GM19193 (cell line): Measurements from ENCODE around the gene KLKB1.

Source experiments
- POLR2A ChIP-seq: IDR thresholded peaks from 4 replicates; pipeline ENCODE4 v1.6.1; 2011; ENCODE audit not compliant: insufficient read depth, insufficient read length; ENCODE audit errors: extremely low read depth

KLKB1 gene

DNA sequence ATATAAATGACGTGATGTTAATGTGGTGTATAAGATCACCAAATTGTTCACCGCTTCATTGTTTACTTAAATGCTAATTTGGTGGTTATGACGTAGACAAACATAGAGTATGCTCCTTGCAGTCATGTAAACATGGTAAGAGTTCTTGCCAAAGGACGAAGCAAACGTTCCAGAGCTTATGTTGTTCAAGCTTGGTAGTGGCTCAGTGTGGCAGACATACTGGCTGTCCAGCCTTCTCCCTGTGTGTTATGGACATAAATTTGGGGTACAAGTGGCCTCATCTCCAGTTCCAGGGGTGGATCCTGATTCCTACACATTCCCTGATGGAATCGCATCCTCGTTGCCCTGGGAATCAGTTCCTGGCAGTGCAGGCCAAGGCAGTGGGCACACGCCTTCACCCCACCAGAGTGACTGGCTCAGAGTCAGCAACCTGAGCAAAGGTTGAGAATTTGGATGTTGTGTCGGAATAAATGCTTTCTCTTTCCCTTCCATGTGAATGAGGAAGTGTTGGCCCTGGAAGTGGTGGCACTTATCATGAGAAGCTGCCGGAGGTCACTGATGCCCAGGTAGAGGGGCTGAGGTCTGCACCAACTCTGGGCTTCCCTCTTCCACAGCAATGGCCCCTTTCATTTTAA is 64.1 kb downstream of the KLKB1 start:
- TF ChIP-seq POLR2A: no peak

DNA sequence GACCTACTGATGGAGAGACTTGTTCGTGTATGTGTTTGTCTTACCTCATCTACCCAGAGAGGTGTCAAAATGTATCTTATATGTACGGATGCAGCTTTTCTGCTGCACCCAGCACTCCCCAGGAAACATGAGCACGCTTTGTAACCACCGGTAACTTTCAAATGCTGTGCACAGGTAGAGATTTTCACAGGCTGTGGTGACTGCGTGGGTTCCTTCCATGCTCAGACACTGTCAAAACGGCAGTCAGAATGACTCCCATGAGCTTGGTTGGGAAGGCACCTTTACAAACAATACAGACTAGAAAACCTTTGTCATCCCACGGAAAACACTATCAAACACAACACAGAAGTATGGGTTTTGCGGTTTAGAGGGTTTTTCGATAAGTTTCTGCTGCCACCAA is 66.9 kb downstream of the KLKB1 start:
- no peak for TF ChIP-seq POLR2A

DNA sequence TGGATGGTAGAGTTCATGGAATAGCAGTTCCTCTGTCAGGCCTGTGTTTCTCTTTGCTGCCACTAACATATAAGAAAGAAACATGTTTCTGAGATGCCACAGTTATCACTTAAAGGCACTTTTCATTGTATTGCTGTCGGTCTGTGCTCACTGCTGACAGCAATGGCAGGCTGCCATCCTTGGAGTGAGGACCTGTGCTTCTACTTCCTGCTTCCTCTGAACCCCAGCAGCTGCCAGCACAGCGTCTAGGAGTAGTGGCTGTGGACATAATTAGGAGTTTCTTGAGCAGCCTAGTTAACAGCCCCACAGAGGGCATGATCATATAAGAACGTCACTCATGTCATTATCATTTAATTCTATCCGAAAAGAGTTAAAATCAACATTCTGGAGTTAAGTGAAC is 69.2 kb downstream of the KLKB1 start:
- no peak for TF ChIP-seq POLR2A

DNA sequence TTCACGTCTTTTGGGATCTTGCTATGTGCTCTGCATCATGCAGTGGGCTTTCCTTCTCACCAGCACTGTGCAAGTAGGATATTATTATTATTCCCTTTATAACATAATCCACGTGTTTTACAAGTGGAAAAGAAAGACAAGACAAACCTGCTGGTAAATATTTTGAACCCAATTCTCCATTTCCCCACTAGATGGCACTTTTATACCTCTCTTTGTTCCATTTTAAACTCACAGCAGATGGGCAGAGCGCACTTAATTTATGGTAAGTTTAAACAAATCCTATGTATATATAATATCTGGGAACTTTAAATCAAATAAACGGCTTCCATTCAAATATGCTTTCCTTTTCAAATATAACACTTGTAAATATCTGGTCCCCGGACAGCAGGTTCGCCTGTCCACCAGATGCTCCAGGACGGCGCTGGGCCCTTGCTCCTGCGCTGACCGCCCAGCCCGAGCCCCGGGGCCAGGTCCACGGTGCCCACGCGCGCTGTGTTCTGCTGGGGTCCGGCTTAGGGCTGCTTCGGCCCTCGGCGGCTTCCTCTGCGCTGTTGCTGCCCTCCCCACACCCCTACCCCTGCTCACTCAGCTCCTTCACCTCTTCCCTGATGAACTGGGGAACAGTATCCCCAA is 69.8 kb downstream of the KLKB1 start:
- no peak for TF ChIP-seq POLR2A

DNA sequence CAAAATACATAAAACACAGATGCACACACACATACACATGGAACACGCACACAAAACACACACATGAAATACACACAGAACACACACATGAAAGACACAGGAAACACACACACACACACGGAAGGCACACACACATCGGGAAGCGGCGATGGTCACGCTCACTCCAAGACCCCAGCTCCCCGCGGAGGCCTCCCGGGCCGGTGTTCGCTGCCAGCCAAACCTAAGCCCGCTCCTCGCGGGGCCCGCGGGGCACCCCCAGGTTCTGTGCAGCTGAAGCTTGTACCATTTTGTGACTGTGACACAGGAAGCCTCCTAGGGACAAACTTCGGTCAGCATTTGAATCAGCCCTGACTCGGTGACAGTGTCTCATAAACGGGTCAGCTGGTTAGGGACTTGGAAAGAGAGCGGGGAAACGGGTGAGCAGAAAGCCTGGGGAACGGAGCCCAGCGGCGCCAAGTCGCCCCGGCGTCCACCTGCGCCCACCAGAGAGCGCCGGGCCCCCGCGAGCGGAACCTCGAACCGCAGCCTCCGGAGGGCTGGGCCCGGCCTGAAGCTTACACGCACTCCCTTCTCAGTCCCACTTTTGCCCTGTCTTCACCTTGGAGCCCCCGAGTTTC is 70.8 kb downstream of the KLKB1 start:
- no peak for TF ChIP-seq POLR2A

DNA sequence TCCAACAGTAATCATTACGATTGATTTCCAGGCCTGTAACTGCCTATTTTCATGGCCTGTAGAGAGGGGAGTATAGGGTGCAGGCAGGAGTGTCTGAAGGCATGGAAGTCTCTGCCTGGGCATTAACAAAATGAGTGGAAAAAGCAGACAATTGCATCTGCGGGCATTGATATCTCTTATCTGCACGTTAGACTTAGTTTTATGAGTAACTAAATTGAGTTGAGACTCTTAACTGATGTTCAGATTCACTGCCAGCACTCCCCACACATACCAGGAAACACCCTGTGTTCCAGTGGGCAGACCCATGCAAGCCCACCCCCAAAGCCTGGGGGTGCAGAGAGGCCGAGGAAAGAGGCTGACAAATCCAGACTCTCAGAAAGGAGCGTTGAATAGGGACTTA is 72.0 kb downstream of the KLKB1 start:
- no peak for TF ChIP-seq POLR2A

DNA sequence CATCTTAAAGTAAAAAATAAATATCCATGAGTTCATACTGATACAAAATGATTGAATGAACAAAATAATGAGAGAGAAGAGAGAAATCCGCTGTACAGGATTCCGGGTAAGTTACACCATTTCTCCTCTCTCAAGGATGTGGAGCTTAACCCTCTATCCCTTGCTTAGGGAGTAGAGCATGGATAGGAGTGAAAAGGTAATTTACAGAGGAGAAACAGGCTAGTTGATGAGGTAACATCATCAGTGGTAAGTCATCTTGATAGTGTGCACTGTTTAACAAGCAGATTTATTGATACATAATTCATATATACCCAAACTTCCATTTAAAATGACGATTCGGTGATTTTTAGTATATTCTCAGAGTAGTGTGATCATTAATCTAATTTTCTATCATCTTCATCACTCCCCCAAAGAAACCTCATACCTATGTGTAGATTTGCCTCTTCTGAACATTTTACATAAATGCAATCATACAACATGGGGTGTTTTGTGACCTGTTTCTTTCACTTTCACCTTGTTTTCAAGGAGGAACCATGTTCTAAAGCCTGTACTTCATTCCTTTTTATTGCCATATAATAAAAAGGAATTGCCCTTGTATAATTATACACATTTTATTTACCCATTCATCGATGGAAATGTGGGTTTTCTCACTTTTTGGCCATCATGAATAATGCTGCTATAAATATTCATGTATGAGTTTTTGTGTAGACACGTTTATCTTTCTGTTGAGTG is 73.5 kb downstream of the KLKB1 start:
- TF ChIP-seq POLR2A: no peak

DNA sequence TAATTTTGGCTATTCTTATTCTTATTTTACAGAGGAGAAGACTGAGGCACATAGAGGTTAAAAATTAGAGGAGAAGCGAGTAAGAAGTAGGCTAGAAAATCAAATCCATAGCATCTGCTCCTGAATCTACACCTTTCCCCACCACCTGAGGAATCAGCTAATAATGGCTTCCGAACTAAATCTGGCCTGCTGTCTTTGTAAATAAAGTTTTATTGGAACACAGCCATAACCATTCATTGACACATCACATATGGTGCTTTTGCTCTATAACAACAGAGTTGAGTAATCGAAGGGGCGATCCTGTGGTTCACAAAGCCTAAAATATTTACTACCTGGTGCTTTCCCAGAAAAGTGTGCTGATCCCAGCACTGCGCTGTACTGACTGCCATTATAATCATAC is 76.9 kb downstream of the KLKB1 start:
- TF ChIP-seq POLR2A: no peak

DNA sequence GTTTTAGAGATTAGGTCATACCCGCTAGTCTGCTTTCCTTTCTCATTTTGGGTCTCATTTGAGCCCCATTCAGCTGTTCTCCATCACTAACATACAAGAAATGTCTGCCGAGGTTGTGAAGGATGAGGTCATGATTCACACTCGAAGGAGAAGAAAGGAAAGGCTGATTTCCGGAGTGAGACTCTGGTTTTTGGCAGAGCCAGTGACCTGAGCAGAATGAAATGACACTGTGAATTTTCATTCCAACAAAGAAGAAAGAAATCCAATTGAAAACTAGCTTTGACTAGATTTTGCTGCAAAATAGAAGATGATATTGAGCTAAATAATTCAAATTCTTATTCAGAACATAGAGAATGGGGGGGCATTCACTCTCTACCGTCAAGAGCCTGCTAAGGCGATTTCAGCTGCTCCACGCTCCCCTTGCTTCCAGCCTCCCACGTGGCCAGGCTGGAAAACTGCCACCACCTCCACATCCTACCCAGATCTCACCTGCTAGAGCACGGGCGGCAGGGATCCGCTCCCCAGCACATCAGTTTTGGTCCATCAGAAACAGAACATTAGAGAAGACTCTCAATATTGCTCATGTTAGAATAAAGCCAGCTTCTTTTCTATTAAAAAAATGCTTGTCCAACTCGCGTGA is 77.7 kb downstream of the KLKB1 start:
- no peak for TF ChIP-seq POLR2A

DNA sequence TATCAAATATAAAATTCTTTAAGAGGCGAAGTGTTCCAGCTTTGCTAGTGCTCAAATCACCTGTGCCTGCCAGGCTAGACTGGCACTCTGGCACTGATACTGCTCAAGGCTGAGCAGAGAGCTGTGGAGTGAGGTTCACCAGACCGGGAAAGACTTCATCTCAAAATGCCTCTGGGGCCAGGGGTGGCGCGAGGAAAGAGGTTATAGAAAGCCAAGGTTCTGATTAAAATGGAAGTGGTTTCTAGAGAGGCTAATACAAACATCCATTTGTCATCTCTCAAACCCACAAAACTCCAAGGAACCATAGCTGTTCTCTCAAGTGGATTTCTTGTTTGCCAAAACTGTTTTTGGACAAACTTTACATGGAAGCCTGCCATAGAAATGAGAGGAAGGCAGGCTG is 80.2 kb downstream of the KLKB1 start:
- no peak for TF ChIP-seq POLR2A

DNA sequence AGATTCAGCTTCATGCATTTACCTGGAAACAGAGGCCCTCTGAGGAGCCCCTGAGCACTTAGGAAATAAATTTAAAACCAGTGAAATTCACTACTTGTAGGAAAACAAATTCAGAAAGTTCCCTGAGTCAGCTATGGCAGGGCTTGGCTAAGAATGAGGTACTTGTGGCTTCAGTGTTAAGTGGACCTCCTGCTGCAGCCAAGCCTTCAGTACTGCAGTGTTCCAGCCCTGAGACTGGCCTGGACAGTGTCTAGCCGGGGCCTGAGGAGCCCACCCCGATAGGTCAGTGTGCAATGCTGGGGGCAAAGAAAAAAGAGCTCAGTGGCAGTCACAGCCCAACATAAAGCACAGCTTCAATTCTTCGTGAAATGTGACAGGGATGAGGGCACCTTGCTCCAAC is 80.6 kb downstream of the KLKB1 start:
- TF ChIP-seq POLR2A: no peak
